Esophagus squamous epithelium (tissue), 5 donors: ENCODE measurements around the gene GDPD5. TPM values are rescaled to one million over a fixed set of nuclear protein-coding genes. Genes with fewer than 3 reads are reported as not detected.

Experiments used
- DNase-seq: peaks from one replicate; lab custom pipeline; 2025; lab: John Stamatoyannopoulos, UW
- H3K27ac ChIP-seq, 4 donors: fragments of 200-600 bp; sonication (generic); one replicate each; pipeline ENCODE4 v1.5.1; 2016 to 2019; ENCODE audit warnings: mild to moderate bottlenecking in 1 of 4
- H3K27me3 ChIP-seq, 4 donors: fragments of 200-600 bp; sonication (generic); 1 replicate in 3 of 4; 2 replicates in 1 of 4; pipeline versions ENCODE4 v1.5.1 to v1.6.0; 2017 to 2021; ENCODE audit warnings: antibody characterized with exemption in 1 of 4
- H3K36me3 ChIP-seq, 3 donors: fragments of 200-600 bp; sonication (generic); one replicate each; pipeline ENCODE4 v1.5.1; 2016 to 2019
- H3K4me1 ChIP-seq, 3 donors: fragments of 200-600 bp; sonication (generic); one replicate each; pipeline ENCODE4 v1.5.1; 2017 to 2019
- H3K4me3 ChIP-seq, 4 donors: fragments of 200-600 bp; sonication (generic); 1 replicate in 3 of 4; 2 replicates in 1 of 4; pipeline ENCODE4 v1.5.1; 2016 to 2019; ENCODE audit warnings: mild to moderate bottlenecking in 2 of 4, moderate library complexity in 1 of 4
- H3K9me3 ChIP-seq, 3 donors: fragments of 200-600 bp; sonication (generic); one replicate each; pipeline ENCODE4 v1.5.1; 2016 to 2019
- CTCF ChIP-seq, 6 experiments: fragments of 450-650 bp in 4 of 6; fragments of 200-600 bp in 2 of 6; sonication (generic) in 2 of 6; IDR thresholded peaks; one replicate each; pipeline ENCODE4 v1.5.1; 2016 to 2019; ENCODE audit warnings: antibody characterized with exemption in 6 of 6, mild to moderate bottlenecking in 4 of 6, moderate library complexity in 4 of 6
- POLR2A ChIP-seq, 4 donors: fragments of 450-650 bp; IDR thresholded peaks; one replicate each; pipeline ENCODE4 v1.6.1; 2017; ENCODE audit warnings: antibody characterized with exemption in 4 of 4, mild to moderate bottlenecking in 4 of 4, moderate library complexity in 3 of 4
- WGBS, 2 donors: methylation state at CpG; one replicate each; pipeline ENCODE4 v1.1.5; 2018; 5-methylcytosine and 5-hydroxymethylcytosine counted together
- intact Hi-C: fragments of 100-400 bp; cut with DNase I; formaldehyde crosslinking; loops from one replicate; pipeline ENCODE4 v1.15.0; 2022
- total RNA-seq, 4 donors: library from RNA; depleted of rRNA; stranded (reverse); fragments of >200 nt; gene quantifications; one replicate each; pipeline ENCODE4 v1.1.0, GENCODE V29; 2016
- donor health status: DM: yes; HTN: yes; CAD: no.

GDPD5 gene
- total RNA-seq, 4 donors from 2014 or later, result 0.57 to 2.3 (median 1.6) TPM

- Histone ChIP-seq H3K9me3 (no peaks in the 10 kb centered on the region), H3K27ac (peak overlapping the region in 3 of 4 donors; percentile 95 to 99 (median 98)), H3K36me3 (peaks cover 11 to 52% (median 37%) of the 10 kb centered on the region in 3 donors), H3K4me1 (peaks cover 40 to 95% (median 45%) of the 10 kb centered on the region in 3 donors), H3K27me3 (peaks cover 0 to 6% (median 0%) of the 10 kb centered on the region in 4 donors), H3K4me3 (peak overlapping the region in 1 of 4 donors; percentile 79)
- no peak for DNase-seq
- TF ChIP-seq CTCF (IDR thresholded peaks at IDR 0.05) (no peak), POLR2A (IDR thresholded peaks at IDR 0.05) (no peak)
- 40 to 69% methylated on average over 5 to 9 of the region's 43 CpGs for WGBS, 2 donors
- intact Hi-C loops, result no loop called here
Measured at GRCh38 chr11:75565916-75566762, 40.4 kb upstream of the GDPD5 start.

- TF ChIP-seq POLR2A (IDR thresholded peaks at IDR 0.05) (no peak), CTCF (IDR thresholded peaks at IDR 0.05) (no peak)
- DNase-seq, result no peak
- Histone ChIP-seq H3K27me3 (peaks cover 0 to 6% (median 0%) of the 10 kb centered on the region in 4 donors), H3K27ac (peak overlapping the region in 3 of 4 donors; percentile 95 to 99 (median 98)), H3K4me3 (peak overlapping the region in 2 of 4 donors; percentile 11 to 79), H3K36me3 (peaks cover 11 to 44% (median 37%) of the 10 kb centered on the region in 3 donors), H3K4me1 (peaks cover 40 to 95% (median 45%) of the 10 kb centered on the region in 3 donors), H3K9me3 (no peaks in the 10 kb centered on the region)
- 24 to 30% methylated on average over 2 to 4 of the region's 5 CpGs for WGBS, 2 donors
- intact Hi-C loops, result no loop called here
Measured at GRCh38 chr11:75565221-75565814, 39.6 kb upstream of the GDPD5 start.

GRCh38 chr11:75563978-75564552 lies 38.3 kb upstream of the GDPD5 start:
- intact Hi-C loops, result no loop called here
- DNase-seq, result no peak
- peak overlapping the region; percentile 61 to 82 (median 72) for H3K4me3 ChIP-seq
- WGBS, 2 donors, result 20 to 50% methylated on average over 1 of the region's 9 CpGs
- H3K27ac ChIP-seq, result peak overlapping the region; percentile 95 to 99 (median 96)
- peaks cover 11 to 31% (median 24%) of the 10 kb centered on the region in 3 donors for H3K36me3 ChIP-seq
- H3K4me1 ChIP-seq, result peaks cover 41 to 97% (median 56%) of the 10 kb centered on the region in 3 donors
- H3K9me3 ChIP-seq, result no peaks in the 10 kb centered on the region
- H3K27me3 ChIP-seq, result peaks cover 0 to 6% (median 0%) of the 10 kb centered on the region in 4 donors
- TF ChIP-seq POLR2A (IDR thresholded peaks at IDR 0.05) (no peak), CTCF (IDR thresholded peaks at IDR 0.05) (peak in 5 of 6 experiments; percentile 29 to 67 (median 53))

GRCh38 chr11:75563501-75563977 lies 37.8 kb upstream of the GDPD5 start:
- peaks cover 11 to 26% (median 19%) of the 10 kb centered on the region in 3 donors for H3K36me3 ChIP-seq
- H3K27me3 ChIP-seq, result peaks cover 0 to 6% (median 0%) of the 10 kb centered on the region in 4 donors
- intact Hi-C loops, result no loop called here
- H3K4me3 ChIP-seq, result peak overlapping the region; percentile 61 to 82 (median 72)
- TF ChIP-seq CTCF (IDR thresholded peaks at IDR 0.05), result no peak
- WGBS, 2 donors, result 17 to 18% methylated on average over 2 to 5 of the region's 5 CpGs
- H3K4me1 ChIP-seq, result peaks cover 46 to 97% (median 61%) of the 10 kb centered on the region in 3 donors
- no peak for DNase-seq
- no peaks in the 10 kb centered on the region for H3K9me3 ChIP-seq
- peak overlapping the region; percentile 95 to 99 (median 96) for H3K27ac ChIP-seq
